NCI-H2107 (cell line): ENCODE results near the gene PDZD4.
"Not testable (repeated sequence)": the region's sequence is repeated elsewhere in the genome, so short reads cannot be mapped to it uniquely, and the experiment has no call there.

Experiments used
- DNase-seq: peaks from one replicate; lab custom pipeline; 2025; lab: John Stamatoyannopoulos, UW

PDZD4 gene

DNA sequence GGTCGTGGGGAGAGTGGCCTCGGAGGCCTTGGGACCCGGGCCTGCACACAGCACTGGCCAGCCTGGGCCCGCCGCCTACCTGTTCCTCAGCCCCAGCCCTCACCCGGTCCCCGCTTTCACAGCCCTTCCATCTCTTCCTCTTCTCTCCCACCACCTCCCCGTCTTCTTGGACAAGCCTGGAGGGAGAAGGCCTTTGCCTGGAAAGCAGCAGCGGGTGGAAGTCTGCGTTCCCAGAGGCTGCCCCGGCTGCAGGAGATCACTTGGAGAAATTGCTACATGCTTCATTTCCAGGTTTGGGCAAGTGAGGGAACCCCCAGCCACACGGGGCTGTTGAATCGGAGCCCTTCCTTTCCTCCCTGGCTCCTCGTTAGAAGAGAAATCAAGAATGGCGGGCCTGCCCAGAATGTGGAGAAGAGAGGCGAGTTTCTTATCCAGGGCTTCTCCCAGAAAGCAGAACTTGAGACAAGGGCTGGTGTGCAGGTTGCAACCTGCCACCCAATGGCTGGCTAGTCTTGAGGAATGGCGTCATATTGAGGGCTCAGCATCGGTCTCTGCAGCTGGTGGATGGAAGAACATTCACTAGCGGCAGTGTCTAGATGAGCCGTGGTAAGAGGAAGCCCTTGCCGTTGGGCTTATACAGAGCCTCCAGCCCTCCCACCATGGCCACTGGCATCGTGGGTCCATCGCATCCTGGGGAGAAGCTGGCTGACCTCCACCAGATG is 1.2 kb upstream of the PDZD4 start:
- no peak for DNase-seq

- no peak for DNase-seq
These were observed 490 bp upstream of the PDZD4 start for GRCh38 chrX:153830640-153831428.

- no peak for DNase-seq
These were observed 870 bp downstream of the PDZD4 start for GRCh38 chrX:153829549-153829798.

- no peak for DNase-seq
These were observed 1.4 kb downstream of the PDZD4 start for GRCh38 chrX:153828723-153829548.

DNA sequence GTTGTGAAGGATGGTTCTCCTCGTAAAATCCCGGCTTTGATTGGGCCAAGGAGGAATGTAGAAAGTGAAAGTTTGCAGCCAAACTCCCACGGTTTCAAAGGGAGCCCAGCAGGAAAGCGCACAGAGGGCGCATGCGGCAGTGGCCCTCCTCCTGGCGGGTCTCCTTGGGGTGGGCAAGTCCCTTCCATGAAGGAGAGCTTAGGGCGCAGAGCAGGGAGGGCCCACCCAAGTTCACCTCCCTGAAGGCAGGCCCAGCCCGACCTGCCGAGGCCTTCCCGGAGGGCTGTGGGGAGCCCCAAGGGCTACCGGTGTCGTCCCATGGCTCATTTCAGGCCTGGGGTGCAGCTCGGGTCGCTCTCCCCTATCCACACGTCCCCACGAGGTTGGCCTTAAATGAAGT is 2.0 kb downstream of the PDZD4 start:
- DNase-seq: no peak

DNA sequence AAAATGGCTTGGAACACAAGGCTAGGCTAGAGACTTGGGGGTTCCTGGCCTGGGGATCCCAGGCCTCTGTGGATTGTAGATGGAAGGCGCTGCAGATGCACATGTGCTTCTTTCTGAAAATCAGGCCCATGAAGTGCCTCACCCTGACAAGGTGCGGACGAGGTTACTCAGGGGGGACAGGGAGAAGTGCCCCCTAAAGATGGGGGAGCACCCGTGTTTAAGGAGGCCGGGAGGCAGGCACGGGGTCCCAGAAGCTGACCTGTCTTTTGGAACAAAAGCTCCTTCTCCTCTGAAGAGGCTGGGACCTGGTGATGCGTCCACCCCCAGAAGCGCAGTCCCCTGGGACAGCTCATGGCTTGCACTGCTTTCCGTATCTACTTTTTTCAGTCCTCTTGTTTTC is 2.4 kb downstream of the PDZD4 start:
- no peak for DNase-seq

DNA sequence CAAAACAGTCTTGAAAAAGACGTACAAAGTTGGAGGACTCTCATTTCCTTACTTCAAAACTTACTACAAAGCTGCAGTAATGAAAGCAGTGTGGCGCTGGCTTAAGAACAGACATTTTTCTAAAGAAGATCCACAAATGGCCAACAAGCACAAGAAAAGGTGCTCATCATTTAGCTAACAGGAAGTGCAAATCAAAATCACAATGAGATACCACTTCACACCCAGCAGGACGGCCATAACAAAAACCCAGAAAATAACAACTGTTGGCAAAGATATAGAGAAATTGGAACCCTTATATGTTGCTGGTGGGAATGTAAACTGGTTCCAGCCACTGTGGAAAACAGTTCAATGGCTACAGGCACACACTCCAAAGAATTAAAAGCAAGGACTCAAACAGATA is 3.3 kb downstream of the PDZD4 start:
- DNase-seq: no peak

- no peak for DNase-seq
These were observed 5.3 kb downstream of the PDZD4 start for GRCh38 chrX:153825042-153825441.

DNA sequence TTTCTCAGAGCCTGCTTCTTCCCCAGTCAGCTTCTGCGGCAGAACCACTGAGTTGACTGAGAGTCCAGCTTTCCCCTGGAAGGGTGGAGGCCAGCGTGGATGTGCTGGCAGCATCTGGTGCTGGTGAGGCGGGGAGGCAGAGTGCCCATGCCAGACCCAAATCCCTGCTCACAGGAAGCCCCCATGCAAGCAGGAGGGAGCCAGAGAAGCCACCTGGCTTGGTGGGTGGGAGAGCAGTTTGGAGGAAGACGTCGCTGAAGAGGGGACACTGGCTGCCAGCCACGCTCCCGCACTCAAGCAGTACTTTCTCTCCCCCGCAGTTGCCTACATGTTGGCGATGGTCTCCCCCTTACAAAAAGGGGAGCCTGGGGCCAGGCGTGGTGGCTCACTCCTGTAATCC is 6.0 kb downstream of the PDZD4 start:
- DNase-seq: no peak

DNA sequence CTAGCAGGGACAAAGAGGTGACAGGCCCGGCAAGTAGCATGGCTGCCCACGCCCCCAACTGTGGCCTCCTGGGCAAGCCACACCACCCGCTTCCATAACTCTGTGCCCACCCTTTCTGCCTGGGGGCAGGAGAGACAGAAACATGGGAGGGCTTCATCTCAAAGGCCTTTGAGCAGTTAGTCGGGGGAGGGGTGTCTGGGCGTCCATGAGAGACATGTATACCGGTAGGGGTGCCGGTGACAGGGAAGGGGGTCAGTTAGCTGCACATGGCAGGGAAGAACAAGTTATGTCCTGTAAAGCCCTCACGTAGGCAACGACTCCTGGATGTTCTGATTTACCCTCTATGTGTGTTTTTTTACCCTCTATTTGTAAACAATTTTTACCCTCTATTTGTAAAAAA is 9.3 kb downstream of the PDZD4 start:
- no peak for DNase-seq

DNA sequence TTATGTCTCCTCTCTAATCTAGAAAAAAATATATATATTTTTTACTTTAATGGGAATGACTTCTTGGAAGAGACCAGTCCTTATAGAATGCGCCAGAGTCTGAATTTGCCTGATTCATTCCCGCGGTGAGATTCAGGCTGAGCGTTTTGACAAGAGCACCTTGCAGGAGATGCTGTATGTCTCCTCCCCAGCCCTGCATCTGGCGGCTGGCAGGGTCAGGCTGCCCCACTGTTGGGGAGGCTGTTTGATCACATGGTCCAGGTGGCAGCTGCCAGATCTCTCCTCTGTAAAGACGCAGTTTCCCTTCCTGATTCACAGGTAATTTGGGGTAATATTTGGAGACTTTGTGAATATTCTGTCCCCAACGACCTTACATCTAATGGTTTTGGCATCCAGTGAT is 9.7 kb downstream of the PDZD4 start:
- no peak for DNase-seq

GRCh38 chrX:153819384-153820040 is 10.8 kb downstream of the PDZD4 start:
- DNase-seq: no peak

GRCh38 chrX:153818571-153819383 is 11.6 kb downstream of the PDZD4 start:
- DNase-seq: peak; percentile 52

DNA sequence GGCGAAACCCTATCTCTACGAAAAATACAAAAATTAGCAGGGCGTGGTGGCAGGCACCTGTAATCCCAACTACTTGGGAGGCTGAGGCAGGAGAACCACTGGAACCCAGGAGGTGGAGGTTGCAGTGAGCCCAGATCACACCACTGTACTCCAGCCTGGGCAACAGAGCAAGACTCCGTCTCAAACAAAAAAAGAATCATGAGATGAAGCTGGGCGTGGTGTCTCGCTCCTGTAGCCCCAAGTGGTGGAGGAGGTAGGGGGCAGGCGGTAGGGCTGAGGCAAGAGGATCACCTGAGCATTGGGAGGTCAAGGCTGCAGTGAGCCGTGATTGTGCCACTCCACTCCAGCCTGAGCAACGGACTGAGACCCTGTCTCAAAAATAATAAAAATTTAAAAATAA is 12.3 kb downstream of the PDZD4 start:
- not testable (repeated sequence) for DNase-seq

DNA sequence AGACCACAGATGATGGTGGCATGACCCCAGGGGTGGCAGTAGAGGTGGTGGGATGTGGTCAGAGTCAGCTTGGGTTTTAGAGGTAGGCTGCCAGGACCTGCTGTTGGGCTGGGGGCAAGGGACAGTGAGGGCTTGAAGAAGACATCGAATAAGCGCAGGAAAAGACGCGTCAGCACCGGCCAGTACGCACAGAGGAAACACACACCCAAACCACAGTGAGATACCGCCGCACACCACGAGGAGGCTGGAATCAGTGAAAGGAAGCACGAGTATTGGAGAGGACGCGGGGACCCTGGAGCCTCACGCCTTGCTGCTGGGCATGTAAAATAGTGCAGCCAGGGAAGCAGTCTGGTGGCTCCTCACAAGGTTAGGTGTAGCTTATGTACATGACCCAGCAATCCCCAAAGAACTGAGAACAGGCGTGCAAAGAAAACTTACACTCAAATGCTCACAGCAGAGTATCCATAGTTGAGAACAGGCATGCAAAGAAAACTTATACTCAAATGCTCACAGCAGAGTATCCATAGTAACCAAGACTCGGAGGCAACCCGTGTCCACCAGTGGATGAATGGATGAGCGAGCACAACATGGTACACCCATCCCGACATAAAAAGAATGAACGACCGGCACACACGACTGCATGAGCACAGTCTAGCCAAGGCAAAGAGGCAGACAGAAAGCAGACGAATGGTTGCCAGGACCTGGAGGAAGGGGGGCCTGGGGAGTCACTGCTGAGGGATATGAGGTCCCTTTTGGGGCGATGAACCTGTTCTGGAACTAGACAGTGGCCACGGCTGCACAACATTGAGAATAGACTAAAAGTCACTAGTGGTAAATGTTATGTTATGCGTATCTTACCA is 13.3 kb downstream of the PDZD4 start:
- no peak for DNase-seq

- no peak for DNase-seq
These were observed 15.6 kb downstream of the PDZD4 start for GRCh38 chrX:153814591-153815315.

- no peak for DNase-seq
These were observed 17.2 kb downstream of the PDZD4 start for GRCh38 chrX:153813161-153813560.

GRCh38 chrX:153812220-153812619 is 18.1 kb downstream of the PDZD4 start:
- DNase-seq: no peak

GRCh38 chrX:153807976-153808375 is 22.4 kb downstream of the PDZD4 start:
- DNase-seq: no peak

- no peak for DNase-seq
These were observed 23.3 kb downstream of the PDZD4 start for GRCh38 chrX:153806999-153807575.
